ENCODE results near the gene CBX8.

DNA sequence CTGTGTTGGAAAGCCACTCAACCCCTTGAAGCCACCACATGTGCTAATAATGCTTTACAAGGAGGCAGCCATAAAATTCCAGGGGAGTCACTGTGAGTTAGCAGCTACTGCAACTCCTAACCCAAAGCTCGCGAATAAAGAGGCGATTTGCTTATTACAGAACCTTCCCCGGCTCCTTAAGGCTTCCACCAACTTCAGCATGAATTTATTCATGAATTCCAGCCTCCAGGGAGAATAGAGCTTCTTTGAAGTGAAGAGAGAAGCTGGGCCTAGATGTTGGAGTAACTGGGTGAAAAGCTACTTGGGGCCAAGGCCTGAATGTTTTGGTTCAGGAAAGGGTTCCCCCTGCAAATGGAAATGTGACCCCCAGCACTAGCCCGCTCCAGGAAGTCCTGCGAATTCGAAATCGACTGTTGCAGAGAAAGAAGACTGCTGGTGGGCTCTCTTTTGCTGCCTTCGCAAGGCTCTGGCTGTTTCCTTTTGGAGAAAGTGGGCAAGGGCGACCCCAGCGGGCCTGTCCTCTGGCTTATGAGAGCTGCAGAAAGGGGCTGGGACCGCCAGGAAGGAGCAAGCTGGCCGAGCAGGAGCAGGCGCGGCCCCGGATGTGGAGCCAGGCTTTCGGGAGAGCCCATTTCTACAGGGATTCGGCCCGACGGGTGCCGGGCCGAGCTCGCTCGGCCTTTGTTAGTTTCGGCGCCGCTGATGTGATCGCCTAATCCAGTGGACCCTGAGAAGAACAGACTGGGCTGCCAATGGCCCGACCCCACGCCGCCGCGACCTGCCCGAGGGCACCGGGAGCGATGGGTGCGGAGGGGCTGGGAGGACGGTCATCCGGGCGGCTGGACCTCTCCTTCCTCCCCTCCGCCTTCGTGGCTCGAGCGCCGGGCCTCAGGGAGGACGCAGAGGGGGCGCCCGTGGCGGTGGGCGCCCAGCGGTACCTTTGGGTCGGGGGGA lies 7.6 kb downstream of the CBX8 start:
- TF ChIP-seq GABPB1 (CRISPR knock-in tag; IDR thresholded peaks at IDR 0.05) (no peak), ZNF423 (CRISPR knock-in tag; IDR thresholded peaks at IDR 0.05) (no peak)

Measured in WTC11 (cell line).